HG02759 (cell line): ENCODE data around the gene DAP.
"Not testable (repeated sequence)": the region's sequence is repeated elsewhere in the genome, so short reads cannot be mapped to it uniquely, and the experiment has no call there.

Experiments used
- ATAC-seq: cut with Tn5 transposase; IDR thresholded peaks from one replicate; pipeline ENCODE4 v1.9.1; 2021; ENCODE audit warnings: mild to moderate bottlenecking, moderate library complexity; ENCODE audit not compliant: unreplicated experiment

The DAP gene

GRCh38 chr5:10674582-10674981 lies 86.5 kb downstream of the DAP start:
- no peak for ATAC-seq

- no peak for ATAC-seq
Observed at GRCh38 chr5:10674096-10674495, 86.9 kb downstream of the DAP start.

GRCh38 chr5:10673407-10673806 lies 87.6 kb downstream of the DAP start:
- ATAC-seq: no peak

- ATAC-seq: no peak
Observed at GRCh38 chr5:10673017-10673389, 88.0 kb downstream of the DAP start.

- no peak for ATAC-seq
Observed at GRCh38 chr5:10672146-10673016, 88.7 kb downstream of the DAP start.

- ATAC-seq: no peak
Observed at GRCh38 chr5:10671041-10672008, 89.7 kb downstream of the DAP start.

GRCh38 chr5:10669983-10670382 lies 91.1 kb downstream of the DAP start:
- no peak for ATAC-seq

- no peak for ATAC-seq
Observed at GRCh38 chr5:10668697-10669096, 92.3 kb downstream of the DAP start.

- ATAC-seq: no peak
Observed at GRCh38 chr5:10667431-10668057, 93.5 kb downstream of the DAP start.

GRCh38 chr5:10666531-10667299 lies 94.3 kb downstream of the DAP start:
- ATAC-seq: no peak

- no peak for ATAC-seq
Observed at GRCh38 chr5:10665799-10666198, 95.2 kb downstream of the DAP start.

- not testable (repeated sequence) for ATAC-seq
Observed at GRCh38 chr5:10664180-10664769, 96.8 kb downstream of the DAP start.

GRCh38 chr5:10663489-10664179 lies 97.4 kb downstream of the DAP start:
- no peak for ATAC-seq

GRCh38 chr5:10662661-10663488 lies 98.2 kb downstream of the DAP start:
- no peak for ATAC-seq

- no peak for ATAC-seq
Observed at GRCh38 chr5:10662083-10662482, 99.0 kb downstream of the DAP start.

- no peak for ATAC-seq
Observed at GRCh38 chr5:10661401-10661800, 99.6 kb downstream of the DAP start.

GRCh38 chr5:10660720-10661387 lies 100.2 kb downstream of the DAP start:
- ATAC-seq: no peak

- no peak for ATAC-seq
Observed at GRCh38 chr5:10660135-10660534, 100.9 kb downstream of the DAP start.
